ENCODE data around the gene FGD3.
"Not testable (repeated sequence)": the region's sequence is repeated elsewhere in the genome, so short reads cannot be mapped to it uniquely, and the experiment has no call there.

The FGD3 gene

DNA sequence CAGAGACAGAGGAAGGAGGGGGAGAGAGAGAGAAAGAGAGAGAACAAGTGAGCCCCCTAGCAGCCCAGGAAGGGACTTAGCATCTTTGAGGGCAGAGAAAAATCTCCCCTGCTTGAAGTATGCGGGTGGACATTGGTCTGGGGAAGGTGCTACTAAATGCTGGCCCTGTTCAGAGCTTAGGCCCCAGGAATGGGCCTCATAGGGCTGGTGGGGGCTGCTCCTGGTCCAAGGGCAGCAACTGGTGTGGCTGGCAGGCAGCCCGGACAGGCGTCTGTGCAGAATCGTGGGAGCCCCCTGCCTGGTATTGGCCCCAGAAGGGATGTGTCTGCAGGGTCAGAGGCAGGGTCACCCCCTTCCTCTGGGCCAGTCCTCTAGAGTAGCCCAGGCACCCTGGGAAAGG lies 63.4 kb downstream of the FGD3 start:
- FAIRE-seq = no peak

DNA sequence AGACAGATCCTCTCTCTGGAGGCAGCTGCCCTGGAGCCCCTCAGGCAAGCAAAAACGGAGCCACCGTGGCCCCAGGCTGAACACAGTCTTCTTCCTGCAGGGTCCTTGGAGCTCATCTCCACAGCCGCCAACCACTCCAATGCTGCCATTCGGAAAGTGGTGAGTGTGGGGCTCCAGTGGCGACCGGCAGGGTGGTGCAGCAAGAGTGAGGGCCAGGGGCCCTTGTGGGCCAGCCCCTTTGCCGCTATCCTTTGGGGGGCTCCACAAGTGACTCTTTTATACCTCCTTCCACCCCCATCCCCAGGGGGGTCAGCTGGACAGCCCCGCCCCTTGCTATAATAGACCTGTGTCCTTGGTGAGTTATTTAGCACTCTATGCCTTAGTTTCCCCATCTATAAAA lies 63.8 kb downstream of the FGD3 start:
- FAIRE-seq = no peak

DNA sequence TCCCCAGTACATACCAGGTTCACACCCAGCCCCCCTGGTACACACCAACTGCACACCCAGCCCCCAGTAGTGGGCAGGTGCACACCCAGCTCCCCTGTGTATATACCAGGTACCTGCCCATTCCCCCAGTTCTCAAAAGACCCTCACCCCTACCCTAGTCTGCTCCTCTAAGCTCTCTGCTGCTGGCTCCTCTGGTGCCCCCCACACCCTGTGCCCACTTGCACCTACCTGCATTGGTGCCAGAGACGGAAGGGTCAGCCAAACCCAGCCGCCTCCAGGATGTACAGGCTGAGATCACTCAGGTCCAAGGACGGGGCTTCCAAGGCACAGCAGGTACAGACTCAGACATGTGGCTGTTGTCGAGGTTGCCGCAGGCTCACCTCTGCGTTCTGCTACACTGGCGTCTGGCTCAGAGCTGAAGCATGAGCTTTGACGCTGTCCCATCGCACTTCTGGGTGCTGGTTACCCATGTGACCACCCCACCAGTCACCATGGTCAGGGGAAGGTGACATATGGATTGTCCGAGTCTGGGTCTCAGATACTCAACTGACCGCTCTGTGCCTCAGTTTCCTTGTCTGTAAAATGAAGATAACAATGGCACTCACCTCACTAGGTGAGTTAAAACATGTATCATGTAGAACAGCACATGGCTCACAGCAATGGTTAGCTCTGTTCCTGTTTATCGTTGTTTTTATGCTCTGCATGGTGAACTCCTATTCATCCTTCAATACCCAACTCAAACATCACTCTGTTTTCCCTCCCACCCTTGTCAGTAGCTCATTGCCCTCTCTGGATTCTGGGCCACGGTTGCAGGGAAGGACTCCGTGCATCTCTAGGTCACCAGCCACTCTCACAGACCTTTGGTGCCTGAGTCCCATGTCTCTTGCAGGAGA lies 65.9 kb downstream of the FGD3 start:
- FAIRE-seq = no peak

DNA sequence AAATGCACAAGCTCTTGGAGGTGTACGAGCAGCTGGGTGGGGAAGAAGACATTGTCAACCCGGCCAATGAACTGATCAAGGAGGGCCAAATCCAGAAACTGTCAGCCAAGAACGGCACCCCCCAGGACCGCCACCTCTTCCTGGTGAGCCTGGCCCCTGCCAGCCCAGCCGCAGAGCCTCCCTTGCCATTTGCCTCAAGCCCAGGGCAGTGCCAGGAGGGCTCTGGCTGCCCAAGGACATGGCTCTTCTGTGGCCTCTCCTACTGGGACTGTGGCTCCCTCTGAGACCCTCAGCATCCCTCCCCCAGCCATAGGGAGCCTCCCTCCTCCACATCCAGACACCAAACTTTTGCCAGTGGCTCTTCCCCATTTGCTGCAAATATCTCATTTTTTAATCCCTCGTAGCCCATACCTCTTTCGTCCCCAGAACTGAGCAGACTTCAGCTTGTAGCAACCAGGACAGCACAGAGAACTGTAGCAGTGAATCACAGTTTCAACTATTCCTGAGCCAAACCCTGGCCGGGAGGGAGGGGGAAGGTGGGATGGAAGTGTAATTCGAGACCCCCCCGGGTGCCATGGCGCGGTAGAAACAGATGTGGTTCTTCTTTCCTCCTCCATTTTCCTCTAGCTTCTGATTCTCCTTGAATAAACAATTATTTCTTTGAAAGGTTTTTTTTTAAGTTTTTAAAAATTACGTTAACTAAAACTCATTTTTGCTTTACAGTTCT lies 66.7 kb downstream of the FGD3 start:
- FAIRE-seq = no peak

DNA sequence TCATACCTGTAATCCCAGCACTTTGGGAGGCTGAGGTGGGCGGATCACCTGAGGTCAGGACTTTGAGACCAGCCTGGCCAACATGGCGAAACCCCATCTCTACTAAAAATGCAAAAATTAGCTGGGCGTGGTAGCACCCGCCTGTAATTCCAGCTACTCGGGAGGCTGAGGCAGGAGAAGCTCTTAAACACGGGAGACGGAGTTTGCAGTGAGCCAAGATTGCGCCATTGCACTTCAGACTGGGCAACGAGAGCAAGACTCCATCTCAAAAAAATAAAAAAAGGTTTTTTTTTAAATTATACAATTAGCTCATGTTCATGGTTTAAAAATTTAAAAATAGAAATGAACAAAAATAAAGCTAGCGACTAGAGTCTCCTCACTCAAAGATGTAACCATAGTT lies 67.9 kb downstream of the FGD3 start:
- not testable (repeated sequence) for FAIRE-seq

DNA sequence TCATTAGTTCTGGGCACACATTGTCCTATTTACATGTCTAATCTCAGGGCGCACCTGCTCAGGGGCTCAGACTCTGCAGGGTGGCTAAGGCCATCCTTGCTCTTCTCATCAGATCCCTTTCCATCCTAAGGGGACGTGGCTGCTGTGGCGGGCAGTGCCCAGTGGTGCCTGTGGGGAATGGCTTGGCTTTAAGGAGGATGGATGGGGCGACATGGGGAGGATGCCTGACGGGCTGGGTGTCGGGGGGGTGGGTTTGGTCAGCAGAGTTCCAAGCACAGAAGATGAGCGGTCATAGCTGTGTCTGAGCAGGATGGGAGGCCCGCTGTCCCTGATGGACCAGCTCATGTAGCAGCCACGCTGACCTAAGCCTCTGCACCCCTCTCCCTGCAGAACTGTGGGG lies 70.3 kb downstream of the FGD3 start:
- FAIRE-seq = no peak

DNA sequence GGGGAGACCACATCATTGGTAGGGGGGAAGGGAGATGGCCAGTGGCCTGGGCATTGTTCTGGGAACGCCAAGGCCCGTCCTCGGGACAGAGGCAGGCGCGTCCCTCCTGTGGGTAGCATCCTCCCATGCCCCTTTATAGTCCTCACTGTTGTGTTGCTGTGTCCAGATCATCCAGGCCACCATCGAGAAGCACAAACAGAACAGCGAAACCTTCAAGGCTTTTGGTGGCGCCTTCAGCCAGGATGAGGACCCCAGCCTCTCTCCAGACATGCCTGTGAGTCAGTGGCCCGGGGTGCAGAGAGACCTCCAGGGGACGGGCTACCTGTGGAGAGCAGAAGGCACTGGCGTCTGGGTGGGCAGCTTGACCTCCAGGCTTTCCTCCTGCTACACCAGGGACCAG lies 72.8 kb downstream of the FGD3 start:
- no peak for FAIRE-seq

DNA sequence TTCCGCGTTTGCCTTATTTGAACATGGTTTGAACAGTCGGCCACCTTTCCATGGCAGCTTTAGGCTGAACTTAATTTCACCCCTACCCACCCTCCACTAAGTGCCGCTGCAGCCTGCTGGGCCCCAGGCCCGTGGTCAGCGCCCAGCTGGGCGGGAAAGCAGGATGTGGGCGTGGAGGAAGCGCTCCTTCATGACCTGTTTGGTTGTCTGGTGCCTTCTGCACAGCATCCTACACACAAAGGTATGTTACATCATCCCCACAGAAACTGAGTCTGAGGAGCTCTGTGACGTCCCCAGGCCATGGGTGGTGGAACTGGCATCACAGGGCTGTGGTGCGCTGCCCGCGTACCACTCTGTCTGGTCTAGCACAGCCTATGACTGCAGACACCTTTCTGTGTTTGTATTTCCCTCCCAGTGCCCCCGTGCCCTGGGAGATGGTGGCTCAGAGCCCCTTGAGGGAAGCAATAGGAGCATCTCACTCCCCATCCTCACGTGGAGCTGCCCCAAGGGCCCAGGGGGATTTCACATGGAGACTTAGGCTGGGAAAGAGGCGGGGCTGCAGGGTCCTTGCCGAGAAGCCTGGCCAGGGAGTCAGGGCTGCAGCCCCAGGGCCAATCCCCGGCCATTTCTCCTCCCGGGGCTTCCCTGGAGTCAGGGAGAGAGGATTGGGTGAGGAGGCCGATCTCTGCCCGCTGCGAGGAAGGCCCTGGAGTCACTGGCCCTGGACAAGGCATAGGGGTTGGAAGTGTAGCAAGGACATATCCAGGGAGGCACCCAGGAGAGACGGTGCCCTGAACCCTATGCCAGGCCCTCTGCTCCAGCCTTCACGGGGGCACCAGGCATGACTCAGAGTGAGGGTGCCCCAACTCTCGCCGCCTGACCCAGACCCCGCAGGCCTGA lies 73.7 kb downstream of the FGD3 start:
- no peak for FAIRE-seq

DNA sequence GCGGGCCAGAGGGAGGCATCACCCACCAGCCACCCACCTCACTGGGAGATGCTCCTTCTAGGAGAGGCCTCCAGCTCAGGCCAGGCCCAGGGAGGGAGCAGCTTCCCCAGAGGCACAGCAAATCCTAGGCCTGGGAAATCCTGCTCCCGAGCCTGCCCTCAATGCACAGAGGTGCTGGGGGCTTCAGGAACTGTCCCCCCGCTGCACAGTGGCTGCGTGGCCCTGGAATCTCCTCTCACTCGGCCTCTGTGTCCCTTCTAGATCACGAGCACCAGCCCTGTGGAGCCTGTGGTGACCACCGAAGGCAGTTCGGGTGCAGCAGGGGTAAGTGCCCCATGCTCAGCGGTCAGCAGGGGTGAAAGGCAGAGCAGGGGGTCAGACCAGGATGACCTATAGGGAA lies 74.7 kb downstream of the FGD3 start:
- no peak for FAIRE-seq

DNA sequence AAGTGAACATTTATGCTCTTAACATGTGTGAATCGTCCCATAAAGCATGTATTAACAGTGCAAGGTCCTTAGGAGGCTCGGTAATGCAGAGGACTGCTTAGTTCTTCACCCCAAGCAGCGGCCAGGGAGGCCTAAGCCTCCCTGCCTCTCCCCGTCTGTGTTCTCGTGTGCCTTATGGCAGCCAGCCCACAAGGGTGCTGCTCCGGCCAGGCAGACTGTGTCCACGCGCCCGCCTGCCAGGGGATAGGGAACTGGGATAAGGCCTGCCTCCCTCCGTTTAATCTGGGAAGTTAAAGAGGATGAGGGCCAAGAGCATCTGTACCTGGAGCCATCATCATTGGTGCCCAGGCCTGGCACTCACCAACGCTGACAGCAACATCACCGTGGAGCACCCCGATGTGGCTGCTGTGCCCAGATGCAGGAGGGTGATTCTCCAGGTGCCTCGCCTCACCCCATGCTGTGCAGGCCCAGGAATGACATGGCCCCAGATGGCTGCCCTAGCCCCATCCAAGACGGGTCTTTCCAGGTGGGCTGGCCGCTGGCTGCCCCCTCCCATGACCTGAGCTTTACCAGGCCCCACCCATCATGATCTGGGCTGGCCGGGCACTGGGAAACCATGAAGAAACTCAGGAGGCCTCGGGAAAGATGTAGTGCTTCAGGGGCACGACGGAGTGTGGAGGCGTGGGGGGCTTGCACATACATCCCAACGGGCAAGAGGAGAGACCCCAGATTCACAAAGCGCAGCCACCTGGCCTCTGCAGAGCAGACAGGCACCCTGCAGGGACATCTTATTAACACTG lies 75.6 kb downstream of the FGD3 start:
- no peak for FAIRE-seq

DNA sequence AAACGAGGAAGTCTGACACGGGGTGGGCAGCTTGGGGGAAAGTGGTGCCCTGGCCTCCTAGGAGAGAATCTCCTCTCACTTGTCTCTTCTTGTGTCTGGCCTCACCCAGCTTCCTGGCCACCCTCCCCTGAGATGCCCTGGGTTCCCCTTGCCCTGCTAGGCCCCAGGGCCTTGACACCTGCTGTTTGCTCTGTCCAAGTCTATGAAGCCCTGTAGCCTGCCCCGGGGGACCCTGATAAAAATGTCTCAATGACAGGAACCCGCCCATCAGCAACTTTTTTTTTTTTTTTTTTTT lies 76.1 kb downstream of the FGD3 start:
- no peak for FAIRE-seq

DNA sequence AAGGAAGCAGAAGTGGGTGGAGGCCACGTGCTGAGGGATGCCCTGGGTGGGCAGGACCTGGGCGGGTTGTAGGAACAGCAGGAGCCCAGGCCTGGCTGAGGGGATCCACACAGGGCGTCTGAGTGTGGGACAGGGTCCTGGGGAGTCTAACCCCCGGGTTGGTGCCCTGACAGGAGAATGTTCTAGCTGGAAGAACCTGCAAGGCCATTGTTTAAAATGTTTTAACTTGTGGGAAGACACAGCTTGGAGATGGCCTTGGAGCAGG lies 77.3 kb downstream of the FGD3 start:
- FAIRE-seq = no peak

DNA sequence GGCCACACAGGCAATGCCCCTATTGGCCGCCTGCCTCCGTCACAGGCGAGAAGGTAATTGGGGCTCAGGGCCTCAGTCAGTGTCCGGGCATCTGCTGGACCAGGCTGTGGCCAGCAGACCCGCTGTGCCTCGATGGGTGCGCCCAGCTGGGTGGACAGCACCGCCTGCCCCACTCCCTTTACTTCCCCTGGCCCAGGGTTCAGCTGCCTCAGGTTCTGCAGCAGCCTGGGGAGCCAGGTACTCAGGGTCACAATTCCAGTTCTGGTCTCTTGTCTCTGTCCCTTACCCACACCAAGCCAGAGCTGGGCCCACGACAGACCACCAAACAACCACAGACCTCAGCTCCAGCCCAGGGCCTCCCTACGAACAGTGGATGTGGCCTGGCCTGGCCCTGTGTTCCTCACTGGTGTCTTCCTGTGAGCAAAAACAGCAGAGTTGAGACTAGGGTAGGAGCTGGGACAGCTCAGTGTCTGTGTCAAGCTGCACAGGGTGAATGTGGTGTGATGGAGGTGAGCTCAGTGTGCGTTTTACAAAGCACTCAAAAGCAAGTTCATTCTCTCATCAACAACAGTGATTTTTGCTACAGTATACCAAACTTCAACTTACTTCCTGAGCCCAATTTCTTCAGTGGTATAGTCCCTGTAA lies 77.8 kb downstream of the FGD3 start:
- no peak for FAIRE-seq

DNA sequence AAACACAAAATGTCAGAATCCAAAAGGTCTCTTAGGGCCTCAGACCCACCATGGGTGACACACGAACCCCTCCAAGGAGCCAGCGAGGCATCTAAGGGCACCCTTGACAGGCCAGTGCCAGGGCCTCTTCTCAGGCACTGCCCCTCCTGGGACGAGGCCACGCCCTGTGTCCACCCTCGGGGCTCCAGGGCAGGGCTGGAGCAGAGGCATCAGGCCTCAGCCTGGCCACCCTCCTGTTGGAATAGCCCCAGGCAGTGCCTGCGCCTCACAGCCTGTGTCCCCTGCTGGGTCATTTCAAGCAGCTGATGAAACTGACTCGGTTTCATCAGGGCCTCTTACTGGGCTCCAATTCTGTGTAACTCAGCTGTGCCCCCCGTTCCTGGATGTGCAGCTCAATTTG lies 78.4 kb downstream of the FGD3 start:
- FAIRE-seq = no peak

DNA sequence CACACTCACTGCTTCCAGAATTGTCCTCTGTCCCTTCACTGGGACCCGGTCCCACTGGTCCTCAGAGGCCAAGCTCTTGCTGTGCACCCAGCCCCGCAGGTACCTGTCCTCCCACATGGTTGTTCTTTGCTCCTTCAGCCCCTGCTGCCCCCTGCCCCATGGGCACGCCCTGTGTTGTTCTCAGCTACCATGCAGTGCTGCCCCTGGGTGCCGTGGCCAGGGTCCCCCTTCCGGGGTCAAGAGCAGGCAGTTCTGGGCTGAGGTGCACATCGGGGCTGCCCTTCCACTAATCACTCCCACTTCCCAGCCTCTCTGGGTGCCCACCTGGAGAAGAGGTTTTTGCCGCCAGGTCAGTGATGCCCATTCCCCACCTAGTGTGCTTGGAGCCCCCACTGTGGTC lies 79.3 kb downstream of the FGD3 start:
- FAIRE-seq = no peak

DNA sequence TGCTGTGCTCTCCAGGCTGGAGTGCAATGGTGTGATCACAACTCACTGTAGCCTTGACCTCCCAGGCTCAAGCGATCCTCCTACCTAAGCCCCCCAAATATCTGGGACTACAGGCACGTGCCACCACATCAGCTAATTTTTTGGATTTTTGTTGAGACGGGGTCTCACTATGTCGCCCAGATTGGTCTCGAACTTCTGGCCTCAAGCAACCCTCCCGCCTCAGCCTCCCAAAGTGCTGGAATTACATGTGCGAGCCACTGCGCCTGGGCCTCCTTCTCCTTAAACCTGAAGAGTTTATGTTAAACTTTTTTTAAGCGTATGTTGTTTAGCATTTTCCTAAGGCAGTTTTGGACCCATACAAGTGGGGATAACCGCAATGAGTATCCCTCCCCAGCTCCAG lies 80.4 kb downstream of the FGD3 start:
- no peak for FAIRE-seq

DNA sequence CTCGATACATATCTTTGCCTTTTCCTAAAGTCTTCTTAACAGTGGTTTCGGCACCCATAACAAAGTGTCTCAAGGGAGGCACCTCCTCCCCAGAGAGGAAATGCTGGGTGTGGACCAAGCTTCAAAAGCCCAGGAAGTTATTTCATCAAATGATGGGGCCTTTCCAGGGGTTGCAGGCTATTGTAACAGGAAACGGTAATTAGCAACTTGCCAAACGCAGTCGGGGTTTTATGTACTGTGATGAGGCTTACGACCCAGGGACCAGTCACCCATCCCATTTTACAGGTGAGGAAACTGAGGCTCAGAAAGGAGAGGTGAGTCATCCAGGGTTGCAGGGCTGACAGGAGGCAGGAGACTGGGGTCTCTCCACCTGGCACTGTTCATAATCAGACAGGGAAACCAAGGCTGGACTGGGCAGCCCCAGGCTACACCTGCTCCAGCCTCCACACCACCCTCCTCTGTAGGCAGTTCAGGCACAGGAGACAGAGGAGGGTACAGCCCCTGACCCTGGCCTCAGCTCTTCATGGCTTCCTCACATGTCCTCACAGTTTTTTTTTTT lies 81.2 kb downstream of the FGD3 start:
- no peak for FAIRE-seq

DNA sequence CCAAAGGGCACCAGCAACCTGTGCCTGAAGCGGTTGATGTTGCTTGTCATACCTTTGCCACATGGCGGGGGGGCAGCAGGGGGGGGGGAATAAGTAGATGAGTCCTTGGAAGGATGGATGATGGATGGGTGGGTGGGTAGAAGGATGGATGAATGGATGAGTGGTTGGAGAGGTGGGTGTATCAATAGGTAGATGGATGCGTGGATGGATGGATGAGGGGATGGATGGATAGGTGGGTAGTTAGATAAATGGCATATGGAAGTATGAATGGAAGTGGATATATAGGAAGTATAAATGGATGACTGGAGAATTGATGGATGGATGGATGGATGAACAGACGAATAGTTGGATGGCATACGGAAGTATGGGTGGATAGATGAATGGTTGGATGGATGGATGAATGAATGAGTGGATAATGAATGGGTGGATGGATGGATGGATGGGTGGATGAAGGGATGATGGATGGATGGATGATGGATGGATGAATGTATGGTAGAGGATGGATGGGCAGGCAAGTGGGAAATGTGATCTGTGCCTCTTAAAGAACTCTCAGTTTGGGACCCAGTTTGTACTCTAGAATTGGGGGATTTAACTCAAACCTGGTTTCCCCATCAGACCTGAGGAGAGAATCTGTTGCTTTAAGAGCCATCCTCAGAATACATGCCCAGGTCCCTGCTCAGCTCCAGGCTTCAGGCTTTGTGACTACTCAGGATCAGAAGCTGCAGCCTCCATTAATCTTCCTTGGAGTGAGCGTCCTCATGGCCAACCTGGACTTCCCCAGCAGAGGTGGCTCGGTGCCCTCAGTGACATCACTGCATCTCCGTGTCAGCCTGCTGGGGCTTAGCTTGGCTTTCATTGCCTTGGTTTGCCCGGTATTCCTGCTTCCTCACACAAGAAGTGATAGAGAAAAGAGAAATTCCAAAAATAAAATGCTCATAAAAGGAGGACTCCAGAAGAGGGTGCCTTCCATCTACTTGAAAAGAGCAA lies 83.6 kb downstream of the FGD3 start:
- FAIRE-seq = no peak

DNA sequence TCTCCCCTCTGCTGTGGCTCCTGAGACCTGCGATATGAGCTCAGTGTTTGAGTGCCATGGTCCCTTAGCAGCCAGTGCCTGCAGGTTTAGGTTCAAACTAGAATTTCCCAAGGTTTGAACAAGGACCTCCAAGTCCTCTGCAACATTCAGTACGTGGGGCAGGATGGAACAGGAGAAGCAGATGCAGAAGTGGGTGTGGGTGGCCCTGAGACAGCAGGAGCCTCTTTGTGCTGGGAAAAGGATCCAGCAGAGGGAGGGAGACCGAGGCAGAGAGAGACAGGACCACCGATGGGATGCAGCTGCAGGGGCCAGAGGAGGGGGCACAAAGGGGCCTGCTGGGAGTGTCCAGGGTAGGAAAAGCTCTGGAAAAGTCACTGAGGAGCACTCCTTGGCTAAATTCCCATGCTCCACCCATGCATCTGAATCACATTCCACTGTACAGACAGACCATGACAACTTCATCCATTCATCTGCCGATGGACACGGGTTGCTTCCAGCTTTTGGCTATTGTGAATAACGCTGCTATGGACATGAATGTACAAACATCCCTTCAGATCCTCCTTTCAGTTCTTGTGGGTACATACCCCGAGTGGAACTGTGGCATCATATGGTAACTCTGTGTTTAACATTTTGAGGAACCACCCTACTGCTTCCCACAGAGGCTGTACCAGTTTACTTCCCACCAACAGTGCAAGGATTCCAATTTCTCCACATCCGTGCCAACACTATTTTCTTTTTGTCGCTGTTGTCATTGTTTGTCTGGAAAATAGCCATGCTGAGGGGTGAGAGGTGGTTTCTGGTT lies 84.5 kb downstream of the FGD3 start:
- no peak for FAIRE-seq

DNA sequence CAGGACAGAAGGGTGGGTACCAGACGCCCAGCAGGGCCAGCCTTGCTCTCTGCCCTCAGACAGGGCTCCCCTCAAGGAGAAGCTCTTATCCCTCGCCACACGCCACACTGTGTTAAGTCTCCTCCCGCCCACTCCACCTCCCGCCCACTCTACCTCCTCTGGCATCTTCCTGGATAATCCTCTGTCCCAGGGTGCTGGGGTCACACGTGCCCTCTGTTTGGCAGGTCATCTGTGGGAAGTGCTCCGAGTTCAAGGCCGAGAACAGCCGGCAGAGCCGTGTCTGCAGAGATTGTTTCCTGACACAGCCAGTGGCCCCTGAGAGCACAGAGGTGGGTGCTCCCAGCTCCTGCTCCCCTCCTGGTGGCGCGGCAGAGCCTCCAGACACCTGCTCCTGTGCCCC lies 85.2 kb downstream of the FGD3 start:
- FAIRE-seq = no peak
